Kidney capillary endothelial cell (primary cell): ENCODE data around the gene CCR2.

Source experiments
- DNase-seq: peaks from one replicate; pipeline ENCODE4 v3.0.0-alpha.2; 2018; ENCODE audit warnings: low spot score

The CCR2 gene

DNA sequence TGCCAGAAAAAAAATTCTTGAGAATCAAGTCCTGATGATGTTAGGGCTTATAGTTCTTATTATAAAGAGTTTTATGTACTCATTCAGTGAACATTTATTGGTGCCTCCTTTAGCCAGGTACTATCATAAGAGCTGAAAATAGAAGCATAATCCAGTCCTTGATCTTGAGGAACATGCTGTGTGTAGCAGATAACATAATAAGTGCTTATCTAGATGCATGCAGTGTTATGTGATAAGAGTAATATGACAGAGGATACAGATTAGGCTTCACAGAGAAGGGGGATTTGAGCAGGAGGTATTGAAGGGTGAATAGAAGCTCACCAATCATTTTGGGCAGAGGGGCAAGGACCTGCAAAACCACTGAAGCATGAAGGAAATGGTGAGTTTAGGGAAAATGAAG lies 1.1 kb downstream of the CCR2 start:
- DNase-seq = no peak

DNA sequence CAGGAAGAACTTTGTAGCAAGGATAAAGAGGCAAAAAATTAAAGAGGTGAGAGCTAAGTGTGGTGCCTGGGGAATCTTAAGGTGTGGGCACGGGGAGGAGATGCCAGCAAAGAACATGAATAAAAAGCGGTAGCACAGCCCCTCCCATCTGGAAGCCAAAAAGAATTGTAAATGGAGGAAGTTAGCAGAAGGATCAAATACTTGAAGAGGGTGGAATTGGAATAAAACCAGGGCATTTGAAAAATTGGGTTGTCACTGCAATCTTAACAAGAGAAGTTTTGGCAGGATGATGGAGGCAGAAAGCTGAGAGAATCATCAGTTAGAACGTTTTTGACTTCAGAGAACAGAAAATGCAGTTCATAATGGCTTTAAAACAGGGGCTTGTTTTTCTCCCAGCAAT lies 2.4 kb downstream of the CCR2 start:
- no peak for DNase-seq

DNA sequence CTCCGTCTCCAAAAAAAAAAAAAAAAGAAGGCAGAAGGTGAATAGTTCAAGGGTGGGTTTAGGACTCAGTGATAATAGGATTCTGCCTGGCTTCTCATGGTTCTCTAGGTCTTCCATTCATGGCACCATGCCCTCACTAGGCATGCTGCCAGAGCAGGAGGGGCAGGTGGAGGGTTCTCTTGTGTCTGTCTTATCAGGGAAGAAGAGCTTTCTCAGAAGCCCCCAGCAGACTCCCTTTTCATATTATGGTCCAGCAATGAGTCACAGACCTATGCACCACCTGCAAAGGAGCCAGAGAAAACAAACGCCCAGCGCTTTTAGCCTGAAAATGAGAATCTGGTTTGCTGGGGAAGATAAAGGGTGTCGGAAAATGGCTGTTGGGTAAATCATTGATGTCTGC lies 3.0 kb downstream of the CCR2 start:
- DNase-seq = no peak

DNA sequence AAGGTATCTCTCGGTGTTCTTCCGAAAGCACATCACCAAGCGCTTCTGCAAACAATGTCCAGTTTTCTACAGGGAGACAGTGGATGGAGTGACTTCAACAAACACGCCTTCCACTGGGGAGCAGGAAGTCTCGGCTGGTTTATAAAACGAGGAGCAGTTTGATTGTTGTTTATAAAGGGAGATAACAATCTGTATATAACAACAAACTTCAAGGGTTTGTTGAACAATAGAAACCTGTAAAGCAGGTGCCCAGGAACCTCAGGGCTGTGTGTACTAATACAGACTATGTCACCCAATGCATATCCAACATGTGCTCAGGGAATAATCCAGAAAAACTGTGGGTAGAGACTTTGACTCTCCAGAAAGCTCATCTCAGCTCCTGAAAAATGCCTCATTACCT lies 4.6 kb downstream of the CCR2 start:
- no peak for DNase-seq

DNA sequence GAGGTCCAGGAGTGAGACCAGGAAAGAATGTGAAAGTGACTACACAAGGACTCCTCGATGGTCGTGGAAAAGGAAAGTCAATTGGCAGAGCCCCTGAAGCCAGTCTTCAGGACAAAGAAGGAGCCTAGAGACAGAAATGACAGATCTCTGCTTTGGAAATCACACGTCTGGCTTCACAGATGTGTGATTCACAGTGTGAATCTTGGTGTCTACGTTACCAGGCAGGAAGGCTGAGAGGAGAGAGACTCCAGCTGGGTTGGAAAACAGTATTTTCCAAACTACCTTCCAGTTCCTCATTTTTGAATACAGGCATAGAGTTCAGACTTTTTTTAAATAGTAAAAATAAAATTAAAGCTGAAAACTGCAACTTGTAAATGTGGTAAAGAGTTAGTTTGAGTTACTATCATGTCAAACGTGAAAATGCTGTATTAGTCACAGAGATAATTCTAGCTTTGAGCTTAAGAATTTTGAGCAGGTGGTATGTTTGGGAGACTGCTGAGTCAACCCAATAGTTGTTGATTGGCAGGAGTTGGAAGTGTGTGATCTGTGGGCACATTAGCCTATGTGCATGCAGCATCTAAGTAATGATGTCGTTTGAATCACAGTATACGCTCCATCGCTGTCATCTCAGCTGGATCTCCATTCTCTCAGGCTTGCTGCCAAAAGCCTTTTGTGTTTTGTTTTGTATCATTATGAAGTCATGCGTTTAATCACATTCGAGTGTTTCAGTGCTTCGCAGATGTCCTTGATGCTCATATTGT lies 6.0 kb downstream of the CCR2 start:
- DNase-seq = no peak

DNA sequence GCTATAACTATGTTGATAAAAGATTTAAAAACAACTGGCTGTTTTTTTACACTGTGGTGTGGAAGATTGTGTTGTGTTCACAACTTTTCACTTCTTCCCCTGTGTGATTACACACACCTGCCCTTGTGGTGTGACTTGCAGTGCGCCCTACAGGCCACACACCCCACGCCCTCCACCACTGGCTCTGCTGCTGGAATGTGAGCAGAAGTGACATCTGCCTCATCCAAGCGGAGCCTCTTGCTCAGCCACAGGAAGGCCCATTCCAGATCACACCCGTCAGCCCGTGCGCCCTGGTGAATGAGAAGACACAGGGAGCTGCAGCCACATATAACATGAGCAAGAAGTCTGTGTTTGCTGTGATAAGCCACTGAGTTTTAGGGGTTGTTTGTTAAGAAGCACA lies 7.0 kb downstream of the CCR2 start:
- DNase-seq = no peak

DNA sequence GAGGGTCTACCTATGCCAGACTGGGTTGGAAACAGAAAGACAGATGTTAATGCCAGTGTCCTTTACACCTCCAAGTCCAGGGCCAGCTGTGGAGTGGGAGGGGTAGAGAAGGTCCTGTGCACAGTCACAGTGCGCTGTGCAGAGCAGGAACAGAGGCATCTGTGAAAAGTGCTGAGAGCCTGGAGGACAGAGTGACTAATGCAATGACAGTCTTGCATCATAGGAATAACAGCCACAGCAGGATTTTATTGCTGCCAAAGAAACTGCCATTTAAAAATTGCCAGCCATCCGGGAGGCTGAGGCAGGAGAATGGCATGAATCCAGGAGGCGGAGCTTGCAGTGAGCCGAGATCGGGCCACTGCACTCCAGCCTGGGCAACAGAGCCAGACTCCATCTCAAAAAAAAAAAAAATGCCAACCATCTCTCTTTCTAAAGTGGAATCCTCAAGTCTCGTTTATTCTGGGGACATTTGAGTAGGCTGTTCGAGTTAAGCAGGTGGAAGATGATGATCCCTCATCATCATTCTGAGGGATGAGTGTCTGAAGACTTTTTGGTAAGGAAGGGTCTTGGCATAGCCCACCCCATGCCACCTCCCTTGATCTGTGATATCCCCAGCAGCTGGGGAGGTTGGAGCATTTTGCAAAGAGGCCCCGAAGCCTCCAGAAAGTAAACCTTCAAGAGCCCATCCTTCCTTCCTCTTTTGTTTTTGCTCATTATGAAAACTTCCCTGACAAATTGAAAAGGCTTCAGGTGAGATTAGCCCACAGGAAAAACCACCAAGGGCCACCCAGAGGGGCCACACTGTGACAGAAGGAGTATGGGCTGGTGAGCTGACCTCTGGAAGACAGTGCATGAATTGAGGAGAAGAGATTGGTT lies 7.7 kb downstream of the CCR2 start:
- no peak for DNase-seq

DNA sequence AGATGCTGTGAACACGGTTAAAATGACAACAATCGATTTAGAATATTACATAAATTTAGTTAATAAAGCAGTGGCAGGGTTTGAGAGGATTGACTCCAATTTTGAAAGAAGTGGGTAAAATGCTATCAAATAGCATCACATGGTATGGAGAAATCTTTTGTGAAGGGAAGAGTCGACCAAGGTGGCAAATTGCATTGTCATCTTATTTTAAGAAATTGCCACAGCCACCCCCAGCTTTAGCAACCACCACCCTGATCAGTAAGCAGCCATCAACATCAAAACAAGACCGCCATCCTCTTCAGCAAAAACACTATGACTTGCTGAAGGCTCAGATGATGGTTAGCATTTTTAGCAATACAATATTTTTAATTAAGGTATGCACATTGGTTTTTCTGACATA lies 11.1 kb downstream of the CCR2 start:
- DNase-seq = no peak

DNA sequence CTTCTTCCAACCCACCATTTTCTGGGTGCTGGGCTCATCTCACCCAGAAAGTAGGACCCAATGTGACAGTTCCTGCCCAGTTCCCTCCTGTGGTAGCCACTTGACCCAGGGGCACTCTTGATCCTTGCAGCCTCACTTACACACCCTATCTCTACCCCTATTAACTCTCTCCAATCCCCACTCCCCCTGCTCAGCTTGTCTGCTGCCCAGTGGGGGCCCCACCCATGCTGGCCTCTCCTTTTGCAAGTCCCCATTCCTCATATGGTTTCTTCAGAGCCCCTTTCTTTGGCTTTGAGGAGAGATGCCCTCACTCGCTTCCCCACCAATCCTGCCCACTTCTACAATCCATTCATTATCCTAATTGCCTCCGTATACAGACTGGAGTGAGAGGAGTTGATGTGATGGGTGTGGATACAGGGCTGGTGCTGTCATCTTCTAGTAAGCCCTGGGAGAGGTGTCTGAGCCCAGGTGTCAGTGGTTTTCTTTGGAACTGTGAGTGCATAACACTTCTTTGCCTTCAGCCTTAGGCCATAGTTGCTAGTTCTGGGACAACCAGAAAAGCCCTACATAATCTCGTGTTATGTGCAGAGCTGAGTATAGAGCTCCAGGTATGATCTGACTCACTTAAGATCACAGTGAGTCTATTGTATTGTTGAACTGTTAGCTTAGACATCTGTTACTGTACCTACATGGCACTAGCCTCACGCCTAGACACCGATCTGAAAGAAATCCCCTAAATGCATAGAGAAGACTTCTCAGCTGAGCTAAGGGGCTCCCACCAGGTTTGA lies 12.0 kb downstream of the CCR2 start:
- no peak for DNase-seq

DNA sequence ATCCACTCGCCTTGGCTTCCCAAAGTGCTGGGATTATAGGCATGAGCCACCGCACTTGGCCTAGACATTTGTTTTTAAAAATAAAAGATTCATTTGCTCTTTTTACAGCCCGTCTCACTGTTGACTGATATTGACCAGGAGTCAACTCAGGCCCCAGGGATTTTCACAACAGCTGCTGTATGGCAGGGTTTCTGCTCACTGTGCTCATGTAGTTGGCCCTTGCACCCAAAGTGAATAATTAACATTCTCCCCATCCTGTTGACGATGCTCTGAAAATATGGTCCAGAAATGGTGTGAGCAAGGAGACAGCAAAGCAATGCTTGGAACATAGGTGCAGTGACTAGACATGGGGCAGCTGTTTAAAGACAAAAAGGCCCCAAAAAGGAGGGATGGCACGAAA lies 13.9 kb downstream of the CCR2 start:
- DNase-seq = no peak

DNA sequence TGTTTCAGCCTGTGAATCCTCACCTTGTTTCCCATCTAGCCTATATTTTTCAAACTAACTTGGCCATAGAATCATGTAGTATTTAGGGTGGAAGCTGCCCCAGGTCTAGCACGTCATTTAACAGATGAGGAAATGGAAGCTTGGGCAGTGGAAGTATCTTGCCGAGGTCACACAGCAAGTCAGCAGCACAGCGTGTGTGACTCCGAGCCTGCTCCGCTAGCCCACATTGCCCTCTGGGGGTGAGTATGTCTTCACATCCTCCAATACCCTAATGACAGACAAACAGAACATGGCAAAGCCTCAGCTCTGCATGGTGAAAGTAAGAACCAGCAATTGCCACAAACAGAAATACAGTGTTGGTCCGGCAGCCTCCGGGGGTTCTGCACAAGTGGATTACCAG lies 14.7 kb downstream of the CCR2 start:
- DNase-seq = peak; percentile 17

DNA sequence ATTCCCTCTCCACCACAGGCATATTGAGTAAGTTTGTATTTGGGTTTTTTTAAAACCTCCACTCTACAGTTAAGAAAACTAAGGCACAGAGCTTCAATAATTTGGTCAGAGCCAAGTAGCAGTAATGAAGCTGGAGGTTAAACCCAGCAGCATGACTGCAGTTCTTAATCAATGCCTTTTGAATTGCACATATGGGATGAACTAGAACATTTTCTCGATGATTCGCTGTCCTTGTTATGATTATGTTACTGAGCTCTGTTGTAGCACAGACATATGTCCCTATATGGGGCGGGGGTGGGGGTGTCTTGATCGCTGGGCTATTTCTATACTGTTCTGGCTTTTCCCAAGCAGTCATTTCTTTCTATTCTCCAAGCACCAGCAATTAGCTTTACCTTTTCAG lies 15.2 kb downstream of the CCR2 start:
- no peak for DNase-seq

DNA sequence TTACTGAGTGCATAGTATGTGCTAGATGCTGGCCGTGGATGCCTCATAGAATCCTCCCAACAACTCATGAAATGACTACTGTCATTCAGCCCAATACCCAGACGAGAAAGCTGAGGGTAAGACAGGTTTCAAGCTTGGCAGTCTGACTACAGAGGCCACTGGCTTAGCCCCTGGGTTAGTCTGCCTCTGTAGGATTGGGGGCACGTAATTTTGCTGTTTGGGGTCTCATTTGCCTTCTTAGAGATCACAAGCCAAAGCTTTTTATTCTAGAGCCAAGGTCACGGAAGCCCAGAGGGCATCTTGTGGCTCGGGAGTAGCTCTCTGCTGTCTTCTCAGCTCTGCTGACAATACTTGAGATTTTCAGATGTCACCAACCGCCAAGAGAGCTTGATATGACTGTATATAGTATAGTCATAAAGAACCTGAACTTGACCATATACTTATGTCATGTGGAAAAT lies 15.8 kb downstream of the CCR2 start:
- no peak for DNase-seq

DNA sequence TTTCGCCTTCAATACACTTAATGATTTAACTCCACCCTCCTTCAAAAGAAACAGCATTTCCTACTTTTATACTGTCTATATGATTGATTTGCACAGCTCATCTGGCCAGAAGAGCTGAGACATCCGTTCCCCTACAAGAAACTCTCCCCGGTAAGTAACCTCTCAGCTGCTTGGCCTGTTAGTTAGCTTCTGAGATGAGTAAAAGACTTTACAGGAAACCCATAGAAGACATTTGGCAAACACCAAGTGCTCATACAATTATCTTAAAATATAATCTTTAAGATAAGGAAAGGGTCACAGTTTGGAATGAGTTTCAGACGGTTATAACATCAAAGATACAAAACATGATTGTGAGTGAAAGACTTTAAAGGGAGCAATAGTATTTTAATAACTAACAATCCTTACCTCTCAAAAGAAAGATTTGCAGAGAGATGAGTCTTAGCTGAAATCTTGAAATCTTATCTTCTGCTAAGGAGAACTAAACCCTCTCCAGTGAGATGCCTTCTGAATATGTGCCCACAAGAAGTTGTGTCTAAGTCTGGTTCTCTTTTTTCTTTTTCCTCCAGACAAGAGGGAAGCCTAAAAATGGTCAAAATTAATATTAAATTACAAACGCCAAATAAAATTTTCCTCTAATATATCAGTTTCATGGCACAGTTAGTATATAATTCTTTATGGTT lies 17.1 kb downstream of the CCR2 start, which contains the start of gene CCR5:
Gene CCR5 (plus strand): TSS at position 108 of the 680 bp plus-strand sequence. CDS start 1,957 bp downstream, outside the sequence.
- DNase-seq = peak; percentile 17

DNA sequence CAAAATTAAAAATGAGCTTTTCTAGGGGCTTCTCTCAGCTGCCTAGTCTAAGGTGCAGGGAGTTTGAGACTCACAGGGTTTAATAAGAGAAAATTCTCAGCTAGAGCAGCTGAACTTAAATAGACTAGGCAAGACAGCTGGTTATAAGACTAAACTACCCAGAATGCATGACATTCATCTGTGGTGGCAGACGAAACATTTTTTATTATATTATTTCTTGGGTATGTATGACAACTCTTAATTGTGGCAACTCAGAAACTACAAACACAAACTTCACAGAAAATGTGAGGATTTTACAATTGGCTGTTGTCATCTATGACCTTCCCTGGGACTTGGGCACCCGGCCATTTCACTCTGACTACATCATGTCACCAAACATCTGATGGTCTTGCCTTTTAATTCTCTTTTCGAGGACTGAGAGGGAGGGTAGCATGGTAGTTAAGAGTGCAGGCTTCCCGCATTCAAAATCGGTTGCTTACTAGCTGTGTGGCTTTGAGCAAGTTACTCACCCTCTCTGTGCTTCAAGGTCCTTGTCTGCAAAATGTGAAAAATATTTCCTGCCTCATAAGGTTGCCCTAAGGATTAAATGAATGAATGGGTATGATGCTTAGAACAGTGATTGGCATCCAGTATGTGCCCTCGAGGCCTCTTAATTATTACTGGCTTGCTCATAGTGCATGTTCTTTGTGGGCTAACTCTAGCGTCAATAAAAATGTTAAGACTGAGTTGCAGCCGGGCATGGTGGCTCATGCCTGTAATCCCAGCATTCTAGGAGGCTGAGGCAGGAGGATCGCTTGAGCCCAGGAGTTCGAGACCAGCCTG lies 17.8 kb downstream of the CCR2 start:
- DNase-seq = no peak

DNA sequence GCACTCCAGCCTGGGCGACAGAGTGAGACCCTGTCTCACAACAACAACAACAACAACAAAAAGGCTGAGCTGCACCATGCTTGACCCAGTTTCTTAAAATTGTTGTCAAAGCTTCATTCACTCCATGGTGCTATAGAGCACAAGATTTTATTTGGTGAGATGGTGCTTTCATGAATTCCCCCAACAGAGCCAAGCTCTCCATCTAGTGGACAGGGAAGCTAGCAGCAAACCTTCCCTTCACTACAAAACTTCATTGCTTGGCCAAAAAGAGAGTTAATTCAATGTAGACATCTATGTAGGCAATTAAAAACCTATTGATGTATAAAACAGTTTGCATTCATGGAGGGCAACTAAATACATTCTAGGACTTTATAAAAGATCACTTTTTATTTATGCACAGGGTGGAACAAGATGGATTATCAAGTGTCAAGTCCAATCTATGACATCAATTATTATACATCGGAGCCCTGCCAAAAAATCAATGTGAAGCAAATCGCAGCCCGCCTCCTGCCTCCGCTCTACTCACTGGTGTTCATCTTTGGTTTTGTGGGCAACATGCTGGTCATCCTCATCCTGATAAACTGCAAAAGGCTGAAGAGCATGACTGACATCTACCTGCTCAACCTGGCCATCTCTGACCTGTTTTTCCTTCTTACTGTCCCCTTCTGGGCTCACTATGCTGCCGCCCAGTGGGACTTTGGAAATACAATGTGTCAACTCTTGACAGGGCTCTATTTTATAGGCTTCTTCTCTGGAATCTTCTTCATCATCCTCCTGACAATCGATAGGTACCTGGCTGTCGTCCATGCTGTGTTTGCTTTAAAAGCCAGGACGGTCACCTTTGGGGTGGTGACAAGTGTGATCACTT lies 18.8 kb downstream of the CCR2 start:
- DNase-seq = peak; percentile 16

DNA sequence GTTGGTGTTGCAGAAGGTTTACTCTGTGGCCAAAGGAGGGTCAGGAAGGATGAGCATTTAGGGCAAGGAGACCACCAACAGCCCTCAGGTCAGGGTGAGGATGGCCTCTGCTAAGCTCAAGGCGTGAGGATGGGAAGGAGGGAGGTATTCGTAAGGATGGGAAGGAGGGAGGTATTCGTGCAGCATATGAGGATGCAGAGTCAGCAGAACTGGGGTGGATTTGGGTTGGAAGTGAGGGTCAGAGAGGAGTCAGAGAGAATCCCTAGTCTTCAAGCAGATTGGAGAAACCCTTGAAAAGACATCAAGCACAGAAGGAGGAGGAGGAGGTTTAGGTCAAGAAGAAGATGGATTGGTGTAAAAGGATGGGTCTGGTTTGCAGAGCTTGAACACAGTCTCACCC lies 20.8 kb downstream of the CCR2 start:
- no peak for DNase-seq

DNA sequence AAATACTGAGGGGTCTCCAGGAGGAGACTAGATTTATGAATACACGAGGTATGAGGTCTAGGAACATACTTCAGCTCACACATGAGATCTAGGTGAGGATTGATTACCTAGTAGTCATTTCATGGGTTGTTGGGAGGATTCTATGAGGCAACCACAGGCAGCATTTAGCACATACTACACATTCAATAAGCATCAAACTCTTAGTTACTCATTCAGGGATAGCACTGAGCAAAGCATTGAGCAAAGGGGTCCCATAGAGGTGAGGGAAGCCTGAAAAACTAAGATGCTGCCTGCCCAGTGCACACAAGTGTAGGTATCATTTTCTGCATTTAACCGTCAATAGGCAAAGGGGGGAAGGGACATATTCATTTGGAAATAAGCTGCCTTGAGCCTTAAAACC lies 21.3 kb downstream of the CCR2 start:
- DNase-seq = no peak

DNA sequence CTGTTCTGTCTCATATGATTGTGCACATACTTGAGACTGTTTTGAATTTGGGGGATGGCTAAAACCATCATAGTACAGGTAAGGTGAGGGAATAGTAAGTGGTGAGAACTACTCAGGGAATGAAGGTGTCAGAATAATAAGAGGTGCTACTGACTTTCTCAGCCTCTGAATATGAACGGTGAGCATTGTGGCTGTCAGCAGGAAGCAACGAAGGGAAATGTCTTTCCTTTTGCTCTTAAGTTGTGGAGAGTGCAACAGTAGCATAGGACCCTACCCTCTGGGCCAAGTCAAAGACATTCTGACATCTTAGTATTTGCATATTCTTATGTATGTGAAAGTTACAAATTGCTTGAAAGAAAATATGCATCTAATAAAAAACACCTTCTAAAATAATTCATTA lies 21.9 kb downstream of the CCR2 start:
- no peak for DNase-seq

DNA sequence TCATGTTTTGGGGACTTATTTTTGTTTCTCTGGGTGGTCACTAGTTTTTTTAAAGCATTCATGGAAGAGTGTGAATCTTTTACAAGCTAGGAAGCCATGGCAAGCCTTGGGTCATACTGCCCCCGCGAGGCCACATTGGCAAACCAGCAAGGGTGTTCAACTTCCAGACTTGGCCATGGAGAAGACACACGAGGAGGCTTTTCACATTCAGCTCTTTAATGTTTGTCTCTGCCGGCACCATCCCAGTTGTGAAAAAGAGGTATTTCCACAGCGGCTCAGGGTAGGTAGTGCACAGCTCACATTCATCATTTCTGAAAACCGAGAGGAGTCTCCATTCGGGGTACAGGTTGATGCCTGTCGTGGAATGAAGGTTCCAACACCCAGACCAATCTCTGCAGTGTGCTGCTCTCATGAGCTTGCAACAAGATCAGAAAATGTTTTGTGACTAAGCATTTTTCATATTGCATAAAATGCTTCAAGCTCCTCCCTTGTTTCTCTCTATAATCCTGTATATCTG lies 24.6 kb downstream of the CCR2 start:
- DNase-seq = peak; percentile 53
